Stimulated activated CD8-positive, alpha-beta memory T cell treated with anti-CD3 and anti-CD28 coated beads, Interleukin-7, amount 100 ng/mL, for 4 hours (primary cell): Measurements from ENCODE around the gene RALGPS1.
A peak's percentile ranks its signal among the peaks of the same experiment; 100 is the strongest.

Experiments used
- DNase-seq, 2 donors: peaks; one replicate each; pipeline ENCODE4 v3.0.0-alpha.2; 2020; ENCODE audit warnings: low read depth in 2 of 2

Gene RALGPS1

DNA sequence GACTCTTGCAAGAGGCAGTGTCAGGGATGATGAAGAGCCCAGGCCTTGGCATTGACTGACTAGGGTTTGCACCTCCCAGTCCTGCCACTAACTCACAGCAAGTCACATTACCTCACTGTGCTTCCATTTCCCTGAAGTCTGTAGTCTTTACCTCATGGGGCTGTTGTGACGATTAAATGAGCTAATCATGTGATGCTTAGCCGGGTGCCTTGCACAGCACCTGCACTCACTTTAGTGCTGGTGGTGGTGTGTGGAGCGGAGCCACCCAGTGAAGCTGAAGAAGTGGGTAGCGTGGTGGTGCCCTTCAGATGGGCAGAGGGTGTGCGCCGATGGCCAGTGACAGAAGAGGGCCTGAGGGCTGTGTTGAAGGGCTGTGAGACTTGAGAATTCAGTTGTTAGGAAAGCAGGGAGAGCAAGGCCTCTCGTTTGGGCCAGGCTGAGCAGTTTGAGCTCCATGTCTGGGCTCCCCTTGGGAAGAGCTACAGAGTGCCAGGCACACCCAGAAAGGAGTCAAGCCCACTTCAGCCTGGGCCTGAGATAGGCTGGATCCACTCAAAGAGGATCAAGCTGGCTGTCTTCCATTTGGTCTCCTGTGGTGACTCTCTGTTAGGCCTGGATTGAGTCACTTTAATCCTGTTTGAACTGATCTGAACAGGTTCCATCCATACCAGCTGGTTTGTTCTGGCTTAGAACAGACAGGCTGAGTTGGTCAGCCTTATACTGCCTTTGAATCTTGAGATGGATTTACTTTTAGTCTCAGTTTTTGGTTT is 42.5 kb downstream of the RALGPS1 start:
- DNase-seq, result no peak

DNA sequence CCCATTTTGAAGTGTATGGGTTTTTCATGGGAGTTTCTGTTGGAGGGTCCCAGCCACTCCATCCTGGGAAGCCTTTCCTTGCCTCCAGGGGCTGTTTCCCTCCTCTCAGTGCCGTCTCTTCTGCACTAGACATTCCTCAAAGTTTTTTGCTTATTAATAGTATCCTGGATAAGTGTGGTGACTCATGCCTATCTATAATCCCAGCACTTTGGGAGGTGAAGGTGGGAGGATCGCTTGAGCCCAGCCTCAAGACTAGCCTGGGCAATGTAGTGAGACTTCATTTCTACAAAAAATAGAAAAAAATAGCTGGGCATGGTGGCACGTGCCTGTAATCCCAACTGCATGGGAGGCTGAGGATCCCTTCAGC is 43.1 kb downstream of the RALGPS1 start:
- no peak for DNase-seq

GRCh38 chr9:126959336-126959735 is 44.8 kb downstream of the RALGPS1 start:
- no peak for DNase-seq

GRCh38 chr9:126959917-126960316 is 45.3 kb downstream of the RALGPS1 start:
- no peak for DNase-seq

DNA sequence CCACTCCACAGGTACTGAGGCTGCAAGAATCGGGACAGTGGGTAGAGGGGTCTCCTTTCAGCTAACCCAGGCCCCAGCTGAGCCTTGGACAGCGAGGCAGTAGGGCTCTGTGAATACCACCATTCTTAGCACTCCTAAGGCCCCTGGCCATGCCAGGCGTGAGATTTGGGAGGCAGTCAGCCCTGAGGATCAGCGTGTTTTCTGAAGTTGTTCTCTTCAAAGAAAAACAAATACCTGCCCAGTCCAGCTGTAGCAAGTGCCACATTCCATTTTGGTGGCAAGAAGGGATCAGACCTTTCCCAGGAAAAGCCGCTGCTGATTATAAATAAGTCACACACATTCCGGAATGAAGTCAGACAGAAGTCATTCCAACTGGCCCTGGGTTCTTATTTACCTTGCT is 47.8 kb downstream of the RALGPS1 start:
- no peak for DNase-seq

DNA sequence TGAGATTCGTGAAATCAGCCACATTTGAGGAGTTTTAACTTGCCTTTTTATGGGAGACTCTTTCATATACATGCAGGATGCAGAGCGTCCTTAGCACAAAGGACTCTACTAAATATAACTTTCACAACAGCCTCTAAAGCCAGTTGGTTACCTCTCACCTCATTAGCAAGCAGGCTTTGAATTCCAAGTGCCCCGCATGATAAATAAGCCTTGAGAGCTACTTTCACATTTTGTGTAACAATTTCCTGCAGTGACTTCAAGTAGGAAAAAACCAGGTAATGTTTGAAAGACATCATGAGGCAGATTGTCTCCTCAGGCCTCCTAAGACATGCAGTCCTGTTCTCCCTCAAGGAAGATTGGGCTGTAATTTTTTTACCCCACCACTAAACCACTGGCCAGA is 50.5 kb downstream of the RALGPS1 start:
- no peak for DNase-seq

- DNase-seq, result peak in 1 of 2 donors; percentile 25
Observed at GRCh38 chr9:126965541-126966428, 51.2 kb downstream of the RALGPS1 start.

GRCh38 chr9:126971261-126971660 is 56.7 kb downstream of the RALGPS1 start:
- DNase-seq, result no peak

DNA sequence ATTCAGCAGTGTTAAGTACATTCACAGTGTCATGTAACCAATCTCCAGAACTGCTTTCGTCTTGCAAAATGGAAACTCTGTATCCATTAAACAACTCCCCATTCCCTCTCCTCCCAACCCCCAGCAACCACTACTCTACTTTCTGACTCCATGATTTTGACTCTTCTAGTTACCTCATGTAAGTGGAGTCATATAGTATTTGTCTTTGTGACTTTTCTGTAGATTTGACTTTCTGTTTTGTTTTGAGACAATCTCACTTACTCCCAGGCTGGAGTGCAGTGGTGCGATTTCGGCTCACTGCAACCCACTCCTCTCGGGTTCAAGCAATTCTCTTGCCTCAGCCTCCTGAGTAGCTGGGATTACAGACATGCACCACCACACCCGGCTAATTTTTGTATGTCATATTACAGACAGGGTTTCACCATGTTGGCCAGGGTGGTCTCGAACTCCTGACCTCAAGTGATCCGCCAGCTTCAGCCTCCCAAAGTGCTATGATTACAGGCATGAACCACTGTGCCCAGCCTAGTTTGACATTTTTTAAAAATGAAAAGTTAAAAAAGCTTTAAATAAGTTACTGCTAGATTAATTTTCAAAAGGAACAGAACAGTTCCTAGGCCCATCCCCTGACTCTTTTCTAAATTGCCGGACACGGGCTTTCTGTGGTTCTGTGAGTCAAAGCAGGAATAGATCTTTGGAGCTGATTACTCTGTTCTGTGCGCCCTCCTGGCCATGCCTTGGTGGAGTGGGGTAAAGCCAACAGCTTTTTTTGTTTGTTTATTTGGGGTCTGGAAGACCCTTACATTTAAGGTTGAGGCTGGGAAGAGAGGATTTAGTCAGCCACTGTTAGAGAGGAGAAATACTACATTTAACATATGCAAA is 59.3 kb downstream of the RALGPS1 start:
- no peak for DNase-seq

DNA sequence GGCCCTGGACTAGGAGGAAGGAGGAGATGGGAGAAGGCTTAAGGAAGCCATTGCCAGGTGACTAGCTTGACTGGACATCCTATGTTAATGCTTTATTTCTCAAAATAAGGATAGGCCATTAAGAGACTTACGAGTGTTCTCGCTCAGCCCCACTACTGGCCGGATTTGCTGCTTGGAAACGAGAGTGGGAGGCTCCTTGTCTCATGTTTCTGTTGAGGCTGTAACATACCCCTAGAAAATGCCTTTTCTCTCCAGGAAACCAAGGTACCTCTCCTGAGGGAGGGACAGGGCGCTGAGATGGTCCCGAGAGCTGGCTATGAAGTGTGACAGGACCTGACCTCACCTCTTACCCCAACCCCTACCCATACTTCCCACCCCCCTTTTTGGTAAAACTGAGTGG is 60.0 kb downstream of the RALGPS1 start:
- DNase-seq, result no peak

GRCh38 chr9:126975327-126976220 is 61.0 kb downstream of the RALGPS1 start:
- DNase-seq, result no peak

- no peak for DNase-seq
Observed at GRCh38 chr9:126979461-126979860, 64.9 kb downstream of the RALGPS1 start.

DNA sequence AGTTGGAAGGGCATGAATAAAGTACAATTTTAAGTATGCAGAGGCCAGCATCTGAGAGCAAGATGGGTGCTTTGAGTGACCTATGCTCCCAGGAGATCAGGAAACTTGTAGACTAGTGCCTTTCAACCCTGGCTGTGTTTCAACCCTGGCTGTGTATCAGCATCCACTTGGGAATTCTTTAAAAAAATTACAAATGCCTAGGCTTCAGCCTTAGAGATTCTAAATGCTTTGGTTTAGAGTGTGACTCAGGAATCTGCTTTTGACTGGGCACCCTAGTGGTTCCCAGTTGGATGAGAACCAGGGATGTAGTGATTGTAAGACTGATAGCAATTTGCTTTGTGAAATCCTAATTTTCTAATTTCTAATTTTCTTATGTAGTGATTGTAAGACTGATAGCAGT is 65.6 kb downstream of the RALGPS1 start:
- no peak for DNase-seq

DNA sequence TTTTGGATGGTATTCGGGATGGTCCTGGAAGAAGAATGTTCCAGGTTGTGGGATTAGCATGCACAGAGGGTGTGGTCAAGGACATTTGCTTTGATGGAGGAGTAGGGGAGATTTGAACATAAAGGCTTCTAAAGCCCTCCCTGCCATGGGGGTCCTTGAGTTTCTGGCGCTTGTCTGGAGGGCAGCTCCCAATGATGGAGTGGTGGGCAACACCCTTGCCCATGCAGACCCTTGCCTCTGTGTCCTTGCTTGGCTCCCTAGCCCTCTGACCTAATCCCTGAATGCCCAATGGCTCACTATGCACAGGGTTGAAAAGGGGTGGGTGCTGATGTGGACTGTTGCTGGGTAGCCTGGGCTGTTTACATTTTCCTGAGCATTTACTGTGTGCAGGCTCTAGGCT is 66.6 kb downstream of the RALGPS1 start:
- DNase-seq, result no peak

DNA sequence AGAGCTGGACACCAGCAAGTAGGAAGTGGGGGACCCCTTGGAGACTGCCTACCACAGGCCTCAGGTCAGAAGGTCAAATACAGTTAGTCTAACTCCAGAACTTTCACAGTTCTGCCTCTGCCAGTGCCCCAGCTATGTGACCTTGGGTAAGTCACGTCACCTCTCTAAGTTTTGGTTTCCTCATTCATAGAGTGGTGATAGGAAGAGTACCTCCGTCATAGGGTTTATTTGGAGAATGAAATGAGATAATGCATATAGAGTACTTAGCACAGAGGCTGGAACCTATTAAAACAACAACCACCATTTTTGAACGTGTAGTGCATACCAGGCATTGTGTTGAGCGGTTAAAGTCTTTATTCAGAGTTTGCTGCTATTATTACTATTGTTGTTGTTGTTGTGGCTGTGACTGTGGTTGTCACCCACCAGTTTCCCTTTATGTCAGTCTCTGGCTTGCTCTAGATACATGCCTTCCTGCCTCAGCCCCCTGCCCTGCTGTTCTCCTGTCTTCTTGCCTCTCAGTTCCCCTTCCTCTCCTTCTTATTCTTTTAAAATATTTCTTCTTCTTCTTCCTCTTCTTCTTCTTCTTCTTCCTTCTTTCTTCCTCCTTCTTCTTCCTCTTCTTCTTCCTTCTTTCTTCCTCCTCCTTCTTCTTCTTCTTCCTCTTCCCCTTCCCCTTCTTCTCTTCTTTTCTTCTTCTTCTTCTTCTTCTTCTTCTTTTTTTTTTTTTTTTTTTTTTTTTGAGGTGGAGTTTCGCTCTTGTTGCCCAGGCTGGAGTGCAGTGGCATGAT is 67.8 kb downstream of the RALGPS1 start:
- DNase-seq, result no peak

DNA sequence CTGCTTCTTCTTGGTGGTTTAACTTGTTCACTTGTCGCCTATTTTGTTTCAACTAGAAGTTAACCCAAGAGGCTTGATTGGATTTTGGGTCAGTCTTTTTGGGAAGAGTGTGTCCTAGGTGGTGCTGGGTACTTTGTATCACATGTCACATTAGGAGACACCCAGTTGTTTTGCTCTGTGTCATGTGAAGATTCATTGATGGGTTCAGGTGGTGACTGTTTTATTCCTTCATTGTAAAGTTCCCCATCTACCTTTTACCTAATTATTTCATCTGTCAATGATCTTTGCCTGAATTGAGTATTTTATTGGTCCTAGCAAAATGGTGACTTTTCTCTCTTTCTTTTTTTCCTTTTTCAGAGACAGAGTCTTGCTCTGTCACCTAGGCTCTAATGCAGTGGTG is 69.2 kb downstream of the RALGPS1 start:
- DNase-seq, result no peak

- no peak for DNase-seq
Observed at GRCh38 chr9:126984969-126985368, 70.4 kb downstream of the RALGPS1 start.

DNA sequence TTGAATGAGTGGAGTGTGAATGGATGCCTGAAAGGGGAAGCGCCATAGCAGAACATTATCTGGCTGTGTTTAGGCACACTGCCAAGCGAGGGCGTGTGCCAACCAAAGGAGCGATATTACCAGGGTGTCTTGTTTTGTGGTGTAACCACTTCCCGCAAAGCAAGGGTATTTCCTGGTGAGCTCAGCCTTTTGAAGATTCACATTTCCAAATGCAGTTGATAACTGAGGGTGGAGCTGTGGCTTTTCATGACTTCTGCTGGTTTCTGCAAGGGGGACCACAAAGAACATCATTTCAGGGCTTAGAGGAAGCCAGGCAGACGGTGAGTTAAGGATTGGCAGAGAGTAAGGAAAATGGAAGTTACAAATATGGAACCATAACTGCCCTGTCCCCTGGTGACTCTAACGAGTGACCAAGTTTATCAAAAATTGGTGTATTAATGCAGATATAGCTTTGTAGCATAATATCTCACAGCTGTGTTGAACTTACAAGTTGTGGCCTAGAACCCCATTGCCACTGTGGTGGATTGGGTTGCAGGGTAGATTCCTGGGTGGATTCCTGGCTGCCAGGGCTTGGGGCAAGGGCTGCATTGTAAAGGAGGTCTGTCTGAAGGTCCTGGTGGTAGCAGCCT is 71.4 kb downstream of the RALGPS1 start:
- peak; percentile 74 to 80 for DNase-seq

- no peak for DNase-seq
Observed at GRCh38 chr9:126986506-126986951, 71.9 kb downstream of the RALGPS1 start.

GRCh38 chr9:126988857-126989256 is 74.3 kb downstream of the RALGPS1 start:
- DNase-seq, result no peak
